IMR-90 (cell line): Measurements from ENCODE around the gene NEK11. TPM values are rescaled to one million over a fixed set of nuclear protein-coding genes. Genes with fewer than 3 reads are reported as not detected.

Experiments used
- ATAC-seq: fragments of 200-7000 bp; cut with Tn5 transposase; 2 replicates; pipeline ENCODE4 v1.9.1; 2020; ENCODE audit warnings: low read depth, mild to moderate bottlenecking, moderate library complexity
- BruUV-seq: library from RNA; stranded (reverse); fragments of 400-500 nt; replicated peaks from 2 replicates; lab custom pipeline; 2021; lab: Mats Ljungman, UMichigan
- CTCF ChIA-PET: fragments of 300-600 bp; formaldehyde crosslinking; extraction: SDS; loops from one replicate; lab custom pipeline; 2021; ENCODE audit warnings: antibody characterized with exemption; lab: Yijun Ruan, JAX
- POLR2A ChIA-PET: fragments of 300-600 bp; sonication (Branson Sonifier 250); formaldehyde crosslinking; loops from one replicate; lab custom pipeline; 2022; ENCODE audit warnings: antibody characterized with exemption; ENCODE audit not compliant: unreplicated experiment; lab: Charles Lee
- DNase-seq: peaks from one replicate; pipeline ENCODE4 v3.0.0; 2013
- H2AFZ ChIP-seq: replicated peaks from 2 replicates; pipeline ENCODE3; 2013; ENCODE audit warnings: low read length, mild to moderate bottlenecking; ENCODE audit not compliant: poor library complexity
- H2AK5ac ChIP-seq: 2 replicates; pipeline ENCODE4 v1.6.1; 2013; ENCODE audit warnings: low read depth, low read length, inconsistent platforms
- H2AK9ac ChIP-seq: replicated peaks from 2 replicates; pipeline ENCODE3; 2013; ENCODE audit warnings: mild to moderate bottlenecking, low read depth, low read length, moderate library complexity; ENCODE audit not compliant: poor library complexity
- H2BK120ac ChIP-seq: 2 replicates; pipeline ENCODE4 v1.6.1; 2013; ENCODE audit warnings: low read depth, low read length, inconsistent platforms
- H2BK15ac ChIP-seq: 3 replicates; pipeline ENCODE4 v1.6.1; 2013; ENCODE audit warnings: low read depth, low read length, inconsistent platforms
- H2BK20ac ChIP-seq: 2 replicates; pipeline ENCODE4 v1.6.1; 2013; ENCODE audit warnings: low read depth, mild to moderate bottlenecking, inconsistent platforms, low read length, moderate library complexity
- H2BK5ac ChIP-seq: 2 replicates; pipeline ENCODE4 v1.6.1; 2013; ENCODE audit warnings: mild to moderate bottlenecking, low read depth, low read length, inconsistent platforms; ENCODE audit not compliant: poor library complexity, severe bottlenecking
- H3K14ac ChIP-seq: replicated peaks from 2 replicates; pipeline ENCODE4 v1.6.1; 2013; ENCODE audit warnings: low read depth, low read length, inconsistent platforms
- H3K18ac ChIP-seq: 2 replicates; pipeline ENCODE4 v1.6.1; 2013; ENCODE audit warnings: low read depth, low read length, control low read depth
- H3K23ac ChIP-seq: 2 replicates; pipeline ENCODE4 v1.6.1; 2013; ENCODE audit warnings: low read depth, low read length, inconsistent platforms
- H3K27ac ChIP-seq: 2 replicates; pipeline ENCODE4 v1.5.1; 2013; ENCODE audit warnings: mild to moderate bottlenecking, control low read depth, low read length; ENCODE audit not compliant: insufficient read depth
- H3K27me3 ChIP-seq: 2 replicates; pipeline ENCODE4 v1.6.1; 2013; ENCODE audit warnings: low read length; ENCODE audit not compliant: control insufficient read depth, insufficient read depth
- H3K36me3 ChIP-seq: 2 replicates; pipeline ENCODE4 v1.6.1; 2013; ENCODE audit warnings: low read length, mixed read lengths; ENCODE audit not compliant: control insufficient read depth, insufficient read depth
- H3K4ac ChIP-seq: 2 replicates; pipeline ENCODE4 v1.6.1; 2013; ENCODE audit warnings: low read depth, low read length, inconsistent platforms
- H3K4me1 ChIP-seq: 2 replicates; pipeline ENCODE4 v1.6.1; 2013; ENCODE audit warnings: low read length, mixed read lengths; ENCODE audit not compliant: control insufficient read depth, insufficient read depth
- H3K4me2 ChIP-seq: 2 replicates; pipeline ENCODE4 v1.6.1; 2013; ENCODE audit warnings: low read depth, mild to moderate bottlenecking, control low read depth, low read length, moderate library complexity
- H3K4me3 ChIP-seq: 2 replicates; pipeline ENCODE4 v1.5.1; 2013; ENCODE audit warnings: low read depth, mild to moderate bottlenecking, control low read depth, low read length, moderate library complexity; ENCODE audit not compliant: insufficient read depth
- H3K56ac ChIP-seq: 2 replicates; pipeline ENCODE4 v1.6.1; 2013; ENCODE audit warnings: low read length, inconsistent platforms; ENCODE audit not compliant: insufficient read depth; ENCODE audit errors: extremely low read depth
- H3K79me1 ChIP-seq, 2 experiments: 2 replicates each; pipeline ENCODE4 v1.6.1; 2013; ENCODE audit warnings: low read length in 2 of 2, inconsistent platforms in 1 of 2, low read depth in 1 of 2
- H3K9ac ChIP-seq: 2 replicates; pipeline ENCODE4 v1.6.1; 2013; ENCODE audit warnings: low read depth, low read length, control low read depth
- H3K9me1 ChIP-seq: 2 replicates; pipeline ENCODE4 v1.6.1; 2013; ENCODE audit warnings: low read length, inconsistent platforms; ENCODE audit not compliant: insufficient read depth
- H3K9me3 ChIP-seq: 2 replicates; pipeline ENCODE4 v1.6.1; 2013; ENCODE audit warnings: low read length; ENCODE audit not compliant: control insufficient read depth, insufficient read depth
- H4K20me1 ChIP-seq: 2 replicates; pipeline ENCODE4 v1.6.1; 2013; ENCODE audit warnings: low read length, inconsistent platforms; ENCODE audit not compliant: insufficient read depth
- H4K5ac ChIP-seq: 2 replicates; pipeline ENCODE4 v1.6.1; 2013; ENCODE audit warnings: mild to moderate bottlenecking, low read depth, low read length, control low read depth
- H4K8ac ChIP-seq, 2 experiments: 2 replicates each; pipeline ENCODE4 v1.6.1; 2013; ENCODE audit warnings: low read depth in 2 of 2, low read length in 2 of 2, control low read depth in 1 of 2, inconsistent platforms in 1 of 2
- H4K91ac ChIP-seq: 2 replicates; pipeline ENCODE4 v1.6.1; 2013; ENCODE audit warnings: low read depth, low read length, inconsistent platforms; ENCODE audit not compliant: insufficient read depth
- BHLHE40 ChIP-seq: fragments of 150-350 bp; IDR thresholded peaks from 2 replicates; pipeline ENCODE4 v1.6.1; 2016; ENCODE audit warnings: mild to moderate bottlenecking, low read depth, low read length
- CEBPB ChIP-seq: IDR thresholded peaks from 2 replicates; pipeline ENCODE4 v1.6.1; 2012; ENCODE audit warnings: low read depth, low read length, improper control_type of control experiment
- FOS ChIP-seq: fragments of 150-350 bp; IDR thresholded peaks from 2 replicates; pipeline ENCODE4 v1.6.1; 2016; ENCODE audit warnings: low read depth, low read length
- MAFK ChIP-seq: IDR thresholded peaks from 2 replicates; pipeline ENCODE4 v1.6.1; 2012; ENCODE audit warnings: low read depth, low read length, improper control_type of control experiment
- NFE2L2 ChIP-seq: fragments of 150-350 bp; IDR thresholded peaks from 2 replicates; pipeline ENCODE4 v1.6.1; 2016; ENCODE audit warnings: low read depth, mild to moderate bottlenecking, low read length
- POLR2A ChIP-seq: IDR thresholded peaks from 2 replicates; pipeline ENCODE4 v1.6.1; 2012; ENCODE audit warnings: mild to moderate bottlenecking, low read depth, low read length
- RCOR1 ChIP-seq: IDR thresholded peaks from 2 replicates; pipeline ENCODE4 v1.6.1; 2012; ENCODE audit warnings: mild to moderate bottlenecking, low read length, improper control_type of control experiment; ENCODE audit not compliant: insufficient replicate concordance
- RFX5 ChIP-seq: IDR thresholded peaks from 2 replicates; pipeline ENCODE4 v1.8.0; 2012; ENCODE audit warnings: low read depth, mild to moderate bottlenecking, low read length, moderate library complexity
- SMC3 ChIP-seq: fragments of 150-350 bp; IDR thresholded peaks from 2 replicates; pipeline ENCODE4 v1.6.1; 2016; ENCODE audit warnings: low read depth, mild to moderate bottlenecking, antibody characterized with exemption, low read length, moderate library complexity
- USF2 ChIP-seq: fragments of 150-350 bp; IDR thresholded peaks from 2 replicates; pipeline ENCODE4 v1.6.1; 2017; ENCODE audit warnings: mild to moderate bottlenecking, antibody characterized with exemption, low read length, low read depth
- WGBS, 2 experiments: methylation state at CpG; one replicate each; pipeline versions ENCODE4 v1.1.5 to v1.1.7; 2013; ENCODE audit warnings: missing lambda C conversion rate in 2 of 2; ENCODE audit not compliant: insufficient read length in 1 of 2; ENCODE audit errors: extremely low coverage in 2 of 2; 5-methylcytosine and 5-hydroxymethylcytosine counted together
- dilution Hi-C: fragments of 300-500 bp; cut with HindIII; formaldehyde crosslinking; loops from one replicate; pipeline ENCODE4 v1.14.3; 2018; ENCODE audit warnings: low sequenced_read_pairs; ENCODE audit not compliant: unreplicated experiment
- in situ Hi-C: fragments of 300-500 bp; cut with MboI; formaldehyde crosslinking; loops from 3 replicates; pipeline ENCODE4 v1.14.3; 2019; ENCODE audit warnings: low sequenced_read_pairs, inconsistent platforms, mixed read lengths
- intact Hi-C: fragments of 100-400 bp; cut with micrococcal nuclease; formaldehyde crosslinking; loops from 2 replicates; pipeline ENCODE4 v1.10.0; 2022
- polyA plus RNA-seq, 3 experiments: library from polyadenylated mRNA; depleted of rRNA; stranded (reverse); fragments of >200 nt; gene quantifications; 2 replicates each; pipeline ENCODE4 v1.2.3, GENCODE V29; 2012; ENCODE audit warnings: low replicate concordance in 1 of 3
- total RNA-seq: library from RNA; depleted of rRNA; stranded (reverse); fragments of >200 nt; gene quantifications from 2 replicates; pipeline ENCODE4 v1.2.3, GENCODE V29; 2012
- TF ChIP-seq, protein P1 (sequence below): fragments of 150-350 bp; IDR thresholded peaks from 2 replicates; pipeline ENCODE4 v1.6.1; 2016; ENCODE audit warnings: low read depth, mild to moderate bottlenecking, low read length, moderate library complexity, borderline replicate concordance

Gene NEK11
- total and polyA plus RNA-seq, 2 of the 4 experiments (the other 2 are of a cell fraction), result 1.1 to 1.6 TPM

- Histone ChIP-seq H2BK15ac (no peak overlapping the region), H3K4me3 (no peak overlapping the region), H3K9me3 (no peaks in the 10 kb centered on the region), H3K56ac (no peak overlapping the region), H3K18ac (no peak overlapping the region), H4K5ac (no peak overlapping the region), H3K36me3 (no peaks in the 10 kb centered on the region), H4K91ac (no peak overlapping the region), H3K27me3 (no peaks in the 10 kb centered on the region), H2AK5ac (no peak overlapping the region), H3K79me1 (no peaks in the 10 kb centered on the region), H3K9me1 (no peaks in the 10 kb centered on the region), H3K4ac (no peak overlapping the region), H2BK120ac (no peak overlapping the region), H3K4me1 (no peaks in the 10 kb centered on the region), H2AK9ac (no peak overlapping the region), H3K27ac (no peak overlapping the region), H2AFZ (no peak overlapping the region), H3K14ac (no peak overlapping the region), H3K23ac (no peak overlapping the region), H3K4me2 (no peak overlapping the region), H4K8ac (no peak overlapping the region), H4K20me1 (no peaks in the 10 kb centered on the region), H3K9ac (no peak overlapping the region), H2BK20ac (no peak overlapping the region), H2BK5ac (no peak overlapping the region)
- in situ Hi-C loops, result no loop called here
- WGBS, 2 experiments, result no CpG with 5 or more reads among the region's 3 CpGs
- CTCF ChIA-PET, result no interaction called here
- TF ChIP-seq USF2 (no peak), RCOR1 (no peak), MAFK (no peak), NFE2L2 (no peak), SMC3 (no peak), POLR2A (no peak), FOS (no peak), RFX5 (no peak), BHLHE40 (no peak), CEBPB (no peak)
- TF ChIP-seq, protein P1, sequence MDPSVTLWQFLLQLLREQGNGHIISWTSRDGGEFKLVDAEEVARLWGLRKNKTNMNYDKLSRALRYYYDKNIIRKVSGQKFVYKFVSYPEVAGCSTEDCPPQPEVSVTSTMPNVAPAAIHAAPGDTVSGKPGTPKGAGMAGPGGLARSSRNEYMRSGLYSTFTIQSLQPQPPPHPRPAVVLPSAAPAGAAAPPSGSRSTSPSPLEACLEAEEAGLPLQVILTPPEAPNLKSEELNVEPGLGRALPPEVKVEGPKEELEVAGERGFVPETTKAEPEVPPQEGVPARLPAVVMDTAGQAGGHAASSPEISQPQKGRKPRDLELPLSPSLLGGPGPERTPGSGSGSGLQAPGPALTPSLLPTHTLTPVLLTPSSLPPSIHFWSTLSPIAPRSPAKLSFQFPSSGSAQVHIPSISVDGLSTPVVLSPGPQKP, result no peak
- dilution Hi-C loops, result no loop called here
- no peak for DNase-seq
- POLR2A ChIA-PET, result no interaction called here
- ATAC-seq, result no peak
- no TSS peak for BruUV-seq
- intact Hi-C loops, result no loop called here
Observed at GRCh38 chr3:131169331-131169730, 142.7 kb downstream of the NEK11 start.
